Stimulated activated CD4-positive, alpha-beta T cell treated with anti-CD3 and anti-CD28 coated beads, Interleukin-1b, Interleukin-23, amount 100 ng/mL, for 4 hours (primary cell): ENCODE measurements around the gene TJP1.

Source experiments
- DNase-seq, 2 donors: peaks; one replicate each; pipeline ENCODE4 v3.0.0-alpha.2; 2020; ENCODE audit warnings: low read depth in 2 of 2

Gene TJP1

DNA sequence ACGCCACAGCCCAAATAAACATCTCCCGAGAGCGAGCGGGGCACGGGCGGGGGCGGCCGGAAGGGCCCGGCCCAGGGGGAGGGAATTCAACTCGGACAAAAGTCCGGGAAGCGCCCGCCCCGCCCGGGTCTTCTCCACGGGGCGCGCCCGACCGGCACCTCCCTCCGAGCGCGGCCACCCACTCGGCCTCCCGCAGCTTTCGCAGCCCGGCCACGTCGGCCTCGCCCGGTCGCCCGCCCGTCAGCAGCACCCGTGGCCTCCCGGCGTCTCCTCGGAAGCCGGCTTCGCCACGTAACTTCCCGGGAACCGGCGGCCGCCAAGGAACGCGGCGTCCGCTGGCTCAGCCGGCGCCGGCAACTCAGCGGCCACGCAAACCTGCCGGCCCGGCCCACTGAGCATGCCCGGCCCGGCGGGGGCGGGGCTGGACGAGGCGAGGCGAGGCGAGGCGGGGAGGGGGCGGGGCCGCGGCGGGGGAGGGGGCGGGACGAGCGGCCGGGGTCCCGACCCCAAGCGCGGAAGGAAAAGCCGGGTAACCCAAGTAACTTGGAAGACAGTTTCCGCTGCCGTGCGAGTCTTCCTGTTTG lies at the start of gene TJP1:
Gene TJP1, minus strand, starts transcription at position 369 of the 584 bp plus-strand sequence. CDS start 440 bp downstream, outside the sequence.
- DNase-seq = no peak

DNA sequence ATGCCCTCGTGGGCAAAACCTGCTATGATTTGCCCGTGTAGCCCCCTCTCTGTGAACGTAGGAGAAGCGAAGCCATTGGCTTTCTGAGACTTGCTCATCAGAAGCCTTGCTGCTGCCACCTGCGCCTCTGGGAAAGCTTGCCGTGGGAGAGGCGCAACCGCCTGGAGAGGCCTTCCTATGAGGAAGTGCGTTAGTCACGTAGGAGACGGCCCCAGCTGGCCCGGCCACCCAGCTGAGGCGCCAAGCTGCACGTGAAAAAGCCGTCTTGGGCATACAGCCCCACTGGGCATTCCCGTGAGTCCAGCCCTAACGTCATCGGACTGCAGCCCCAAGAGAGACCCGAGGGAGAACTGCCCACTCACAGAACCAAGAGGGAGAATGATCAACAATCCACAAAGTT lies 49.1 kb upstream of the TJP1 start:
- DNase-seq = no peak

DNA sequence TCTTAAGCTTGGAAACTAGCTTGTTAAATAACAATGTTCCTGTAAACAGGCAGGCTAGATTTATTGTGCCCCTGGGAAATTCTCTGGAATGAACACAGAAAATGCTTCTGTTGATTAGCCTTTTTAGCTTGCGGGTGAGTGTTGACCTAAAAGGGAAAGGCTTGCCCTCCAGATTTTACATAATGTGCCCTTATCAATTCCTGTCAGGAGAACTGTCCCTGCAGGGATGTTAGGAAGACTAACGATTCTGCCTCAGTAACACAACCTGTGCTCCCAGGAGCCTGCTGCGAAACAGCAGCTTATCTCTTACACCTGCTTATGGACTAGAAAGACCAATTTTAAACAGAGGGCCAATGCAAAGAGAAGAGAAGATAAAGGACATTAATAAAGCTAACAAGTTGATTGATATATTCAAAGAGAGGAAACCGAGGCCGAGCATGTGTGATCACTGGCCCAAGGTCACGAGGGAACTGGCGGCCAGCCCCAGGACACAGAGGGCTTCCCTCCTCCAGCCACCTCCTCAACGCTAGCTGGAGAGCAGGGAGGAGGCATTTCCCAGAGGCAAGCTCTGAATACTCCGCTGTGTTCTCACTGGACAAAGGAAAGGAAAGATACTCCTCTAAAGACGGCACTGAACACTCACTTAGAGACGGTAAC lies 48.4 kb upstream of the TJP1 start:
- DNase-seq = no peak

DNA sequence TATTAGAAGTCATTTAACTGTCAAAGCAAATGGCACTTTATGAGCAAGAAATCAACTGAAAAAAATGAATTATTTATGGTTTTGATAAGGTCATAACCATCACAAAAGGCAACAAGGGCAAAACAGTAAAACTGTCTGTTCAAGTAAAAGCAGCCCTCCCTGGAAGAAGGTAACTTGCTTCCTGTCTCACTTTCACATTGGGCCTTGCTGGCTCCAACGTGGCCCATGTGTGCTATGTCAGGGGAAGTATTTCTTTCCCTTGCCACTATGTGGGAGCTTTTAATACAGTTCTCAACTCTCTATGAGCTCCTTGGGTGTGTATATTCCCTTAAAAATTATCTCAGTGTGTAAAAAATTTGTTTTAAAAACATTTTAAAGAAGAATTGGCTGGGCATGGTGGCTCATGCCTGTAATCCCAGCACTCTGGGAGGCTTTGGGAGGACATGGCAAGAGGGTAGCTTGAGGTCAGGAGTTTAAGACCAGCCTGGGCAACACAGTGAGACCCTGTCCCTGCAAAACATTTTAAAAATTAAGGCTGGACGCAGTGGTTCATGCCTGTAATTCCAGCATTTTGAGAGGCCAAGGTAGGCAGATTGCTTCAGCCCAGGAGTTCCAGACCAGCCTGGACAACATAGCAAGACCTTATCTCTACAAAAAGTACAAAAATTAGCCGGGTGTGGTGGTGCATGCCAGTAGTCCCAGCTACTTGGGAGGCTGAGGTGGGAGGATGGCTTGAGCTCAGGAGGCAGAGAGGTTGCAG lies 45.2 kb upstream of the TJP1 start:
- no peak for DNase-seq

DNA sequence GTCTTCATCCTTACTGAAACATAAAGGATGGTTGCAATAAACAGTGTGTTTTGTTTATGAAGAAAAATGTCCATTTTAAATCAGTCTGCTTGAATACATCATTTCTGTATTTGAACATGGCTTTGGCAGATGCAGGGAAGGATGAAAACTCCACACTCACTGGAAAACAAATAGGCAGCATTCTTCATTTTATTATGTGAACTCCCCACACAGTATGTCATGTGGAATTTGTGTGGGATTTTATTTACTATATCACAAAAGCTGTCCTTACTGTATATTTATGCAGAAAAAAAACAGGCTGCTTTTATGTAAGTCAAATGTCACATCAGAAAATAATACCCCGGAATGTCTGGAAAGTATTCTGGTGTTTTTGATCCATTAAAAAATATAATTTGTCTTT lies 44.1 kb upstream of the TJP1 start:
- DNase-seq = no peak

DNA sequence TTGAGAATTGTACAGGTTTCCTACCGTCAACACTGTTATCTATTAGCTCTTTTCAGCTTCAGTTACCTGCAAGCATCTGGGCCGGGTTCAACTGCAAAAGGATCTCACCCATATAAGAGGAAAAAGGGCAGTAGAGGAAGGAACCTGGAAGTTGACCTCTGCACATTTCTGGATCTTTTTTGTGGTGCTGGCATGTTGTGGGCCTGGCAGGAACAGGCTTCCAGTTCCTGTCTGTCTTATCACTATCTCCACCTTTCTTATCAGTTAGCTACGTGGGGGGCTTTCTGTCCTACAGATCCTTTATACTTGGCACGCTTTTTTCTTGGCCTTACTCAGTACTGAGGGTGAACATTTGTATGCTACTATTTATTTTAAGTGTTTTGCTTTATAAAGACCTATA lies 42.2 kb upstream of the TJP1 start:
- DNase-seq = no peak

DNA sequence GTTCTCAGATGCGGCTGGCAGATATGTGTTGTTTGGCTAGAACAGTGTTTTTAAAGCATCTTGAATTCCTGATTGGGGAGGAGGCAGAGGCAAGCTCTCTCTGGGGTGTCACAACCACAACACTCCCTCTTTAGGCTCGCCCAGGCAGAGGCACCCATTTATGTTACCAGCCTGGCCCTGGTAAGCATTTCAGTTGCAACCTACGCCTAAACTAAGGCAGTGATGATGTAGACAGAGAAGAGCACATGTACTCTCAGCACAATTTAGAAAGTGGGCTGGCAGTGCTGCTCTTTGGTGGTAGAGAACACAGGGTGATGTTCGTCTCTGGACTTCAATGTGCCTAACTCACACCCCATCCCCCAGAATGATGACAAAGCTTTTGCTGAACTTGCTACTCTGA lies 41.2 kb upstream of the TJP1 start:
- DNase-seq = no peak

DNA sequence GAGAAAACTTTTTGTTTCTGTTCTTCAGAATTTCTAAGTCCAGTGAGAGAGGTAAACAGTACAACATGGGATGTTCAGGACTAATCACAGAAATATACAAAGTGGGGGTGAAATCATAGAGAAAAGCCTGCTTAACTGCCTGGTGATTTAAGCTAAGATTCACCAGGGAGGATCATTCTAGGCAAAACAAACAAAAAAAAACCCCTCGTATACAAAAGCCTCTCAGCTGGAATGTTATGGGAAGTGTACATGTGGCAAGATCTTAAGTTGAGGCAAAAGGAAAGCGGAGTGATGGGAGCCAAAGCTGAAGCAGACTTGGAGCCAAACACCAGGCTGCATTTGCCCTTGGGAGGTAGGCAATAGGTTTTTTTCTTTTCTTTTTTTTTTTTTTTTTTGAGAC lies 40.0 kb upstream of the TJP1 start:
- no peak for DNase-seq

DNA sequence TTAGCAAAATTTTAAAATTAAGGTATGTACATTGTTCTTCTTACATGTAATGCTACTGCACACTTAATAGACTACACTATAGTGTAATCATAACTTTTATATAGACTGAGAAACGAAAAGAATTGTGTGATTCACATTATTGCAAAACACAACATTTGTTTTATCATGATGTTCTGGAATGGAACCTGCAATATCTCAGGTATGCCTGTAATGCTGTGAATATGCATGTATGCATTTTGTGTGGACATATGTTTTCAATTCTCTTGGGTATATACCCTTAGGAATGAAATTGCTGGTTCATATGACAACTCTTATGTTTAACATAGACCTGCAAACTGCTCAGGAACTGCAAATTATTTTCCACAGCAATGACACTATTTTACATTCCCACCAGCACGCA lies 38.6 kb upstream of the TJP1 start:
- DNase-seq = no peak

DNA sequence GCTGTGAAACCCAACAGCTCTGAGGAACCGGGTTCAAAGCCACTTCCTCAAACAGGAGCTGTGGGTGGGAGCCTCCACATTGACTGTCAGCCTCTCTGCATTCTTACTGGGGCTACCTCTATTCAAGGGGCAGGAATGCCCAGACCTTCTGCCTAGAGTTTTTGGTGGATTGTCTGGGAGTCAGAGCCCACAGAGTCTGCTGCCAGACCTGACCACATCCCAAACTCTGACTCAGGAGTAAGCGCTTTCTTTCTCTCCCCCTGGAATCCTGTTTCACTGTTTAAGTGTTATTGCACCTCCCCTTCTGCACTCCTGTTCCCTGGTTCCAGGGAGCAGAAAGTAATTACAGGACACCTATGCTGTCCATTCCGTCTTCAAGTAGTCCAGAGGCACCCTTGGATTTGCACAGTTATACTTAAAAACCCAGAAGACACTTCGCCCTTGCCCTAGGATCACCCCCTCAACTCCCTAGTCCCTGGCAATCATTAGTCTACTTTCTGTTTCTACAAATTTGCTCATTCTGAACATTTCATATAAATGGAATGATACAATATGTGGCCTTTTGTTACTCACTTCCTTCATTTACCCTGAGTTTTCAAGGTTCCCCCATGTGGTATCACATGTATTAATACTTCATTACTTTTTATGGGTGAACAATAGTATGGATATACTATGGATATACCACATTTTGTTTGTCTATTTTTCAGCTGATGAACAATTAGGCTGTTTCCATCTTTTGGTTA lies 37.9 kb upstream of the TJP1 start:
- DNase-seq = no peak

DNA sequence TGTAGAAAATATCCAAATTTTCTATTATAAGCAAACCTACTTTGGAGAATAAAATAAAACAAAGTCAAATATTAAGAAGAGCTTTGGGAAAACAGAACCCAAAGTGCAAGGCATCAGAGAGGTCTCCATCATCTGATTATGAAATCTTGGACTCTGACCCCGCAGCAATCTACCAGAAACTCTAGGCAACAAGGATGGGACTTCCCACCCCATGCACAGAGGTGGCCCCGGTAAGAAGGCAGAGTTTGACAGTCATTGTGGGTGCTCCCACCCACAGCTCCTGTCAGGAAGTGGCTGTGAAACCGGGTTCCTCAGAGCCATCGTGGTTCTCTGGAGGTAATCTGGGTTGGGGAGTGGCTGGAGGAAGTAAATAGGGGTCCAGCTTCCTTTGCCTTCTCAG lies 37.0 kb upstream of the TJP1 start:
- no peak for DNase-seq

DNA sequence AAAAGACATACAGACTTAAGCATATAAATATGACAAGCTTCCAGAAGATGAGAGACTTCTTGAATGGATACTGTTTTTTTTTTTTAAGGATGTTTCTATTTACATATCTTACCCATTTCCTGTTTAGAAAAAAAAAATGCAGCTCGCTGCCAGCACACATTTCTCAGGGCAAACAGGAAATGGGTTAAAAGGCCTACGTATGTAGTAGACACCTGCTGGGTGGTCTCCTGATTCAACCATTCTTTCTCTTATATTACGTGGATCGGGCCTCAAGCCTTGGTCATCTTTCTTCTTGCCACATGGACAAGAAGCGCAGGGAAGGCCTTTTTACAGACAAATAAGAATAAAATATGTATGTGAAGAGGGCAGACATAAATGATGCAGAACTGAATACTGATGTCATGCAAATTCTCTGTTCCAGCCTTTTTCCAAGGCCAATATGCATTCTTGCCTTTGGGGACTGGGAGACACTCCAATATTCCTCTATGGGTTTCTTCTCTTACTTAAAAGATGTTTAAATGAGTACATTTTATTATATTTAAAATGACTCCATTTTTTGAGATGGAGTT lies 35.0 kb upstream of the TJP1 start:
- no peak for DNase-seq

DNA sequence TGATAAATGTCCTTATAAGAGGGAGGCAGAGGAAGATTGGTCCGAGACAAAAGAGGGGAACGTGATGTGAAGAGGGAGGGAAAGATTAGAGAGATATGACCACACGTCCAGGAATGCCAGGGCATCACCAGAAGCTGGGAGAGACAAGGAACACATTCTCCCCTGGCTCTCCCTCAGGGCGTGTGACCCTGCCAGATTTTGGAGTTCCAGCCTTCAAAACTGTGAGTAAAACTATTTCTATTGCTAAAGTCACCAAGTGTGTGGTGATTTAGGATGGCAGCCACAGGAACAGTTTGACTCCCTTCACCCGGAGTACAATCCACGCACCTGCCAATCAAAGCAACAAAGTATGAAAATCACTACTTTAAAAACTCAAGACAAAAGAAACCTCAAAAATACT lies 32.1 kb upstream of the TJP1 start:
- DNase-seq = no peak

DNA sequence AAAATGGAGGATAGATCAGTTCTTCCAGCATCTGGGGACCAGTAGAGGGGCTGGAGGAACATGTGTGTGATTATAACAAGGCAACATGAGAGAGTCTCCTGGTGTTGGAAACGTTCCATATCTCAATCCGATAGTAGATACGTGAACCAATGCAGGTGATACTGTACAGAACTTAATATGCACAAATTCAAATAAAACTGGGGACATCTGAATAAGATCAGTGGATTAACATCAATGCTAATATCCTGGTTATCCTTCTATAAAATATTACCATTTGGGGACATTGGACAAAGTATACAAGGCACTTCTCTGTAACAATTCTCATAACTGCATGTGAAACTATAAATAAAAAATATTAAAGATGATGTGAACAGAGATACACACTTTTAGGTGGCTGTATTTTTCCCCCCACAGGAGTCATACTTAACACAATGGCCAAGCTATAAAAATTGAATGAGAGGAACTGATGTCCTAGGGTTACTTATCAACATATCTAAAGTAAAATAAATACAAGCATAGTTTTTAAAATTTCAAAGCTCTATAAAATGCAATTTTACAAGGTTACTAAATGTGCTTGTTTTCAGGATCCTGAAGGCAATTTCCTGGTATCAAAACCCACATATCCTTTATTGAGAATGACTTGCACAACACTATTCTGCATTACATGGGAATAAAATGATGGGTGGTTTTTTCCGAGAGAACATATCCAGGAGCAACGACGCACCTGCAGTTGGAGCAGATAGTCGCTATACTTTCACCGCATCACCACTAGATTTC lies 31.1 kb upstream of the TJP1 start:
- no peak for DNase-seq

DNA sequence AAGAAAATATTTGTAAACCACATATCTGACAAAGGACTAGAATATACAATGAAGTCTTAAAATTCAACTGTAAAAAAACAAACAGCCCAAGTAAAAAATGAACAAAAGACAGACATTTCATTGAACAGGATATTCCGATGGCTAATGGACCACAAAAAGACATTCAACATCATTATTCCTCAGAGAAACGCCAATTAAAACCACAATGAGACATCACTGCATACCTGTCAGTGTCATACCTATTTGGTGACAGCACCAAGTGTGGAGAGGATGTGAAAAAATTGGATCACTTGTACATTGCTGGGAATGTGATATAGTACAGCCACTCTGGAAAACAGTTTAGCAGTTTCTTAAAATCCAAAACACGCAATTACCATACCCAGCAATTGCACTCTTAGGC lies 29.9 kb upstream of the TJP1 start:
- DNase-seq = no peak

DNA sequence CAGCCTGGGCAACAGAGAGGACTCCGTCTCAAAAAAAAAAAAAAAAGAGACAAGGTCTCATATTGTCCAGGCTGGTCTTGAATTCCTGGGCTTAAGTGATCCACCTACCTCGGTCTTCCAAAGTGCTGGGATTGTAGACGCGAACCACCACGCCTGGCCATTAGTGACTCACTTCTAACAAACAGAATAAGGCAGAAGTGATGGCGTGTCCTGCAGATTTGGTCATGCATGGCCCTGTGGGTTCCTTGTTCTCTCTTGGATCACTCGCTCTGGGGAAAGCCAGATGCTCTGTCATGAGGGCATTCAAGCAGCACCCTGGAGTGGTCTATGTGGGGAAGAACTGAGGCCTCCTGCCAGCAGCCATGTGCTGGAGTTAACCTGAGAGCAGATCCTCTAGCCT lies 27.4 kb upstream of the TJP1 start:
- no peak for DNase-seq

DNA sequence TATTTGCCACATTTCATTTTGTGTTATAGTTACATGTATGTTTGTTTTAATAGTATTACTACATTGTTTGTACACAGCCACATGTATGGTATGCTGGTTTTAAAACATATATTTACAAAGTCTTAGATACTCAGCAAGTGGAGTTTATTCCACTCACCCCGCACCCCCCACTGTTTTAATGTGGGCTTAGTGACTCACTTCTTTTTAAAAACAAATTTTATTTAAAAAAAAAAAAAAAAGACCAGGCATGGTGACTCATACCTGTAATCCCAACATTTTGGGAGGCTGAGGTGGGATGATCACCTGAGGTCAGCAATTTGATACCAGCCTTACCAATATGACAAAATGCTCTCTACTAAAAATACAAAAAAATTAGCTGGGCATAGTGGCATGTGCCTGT lies 26.9 kb upstream of the TJP1 start:
- DNase-seq = no peak

DNA sequence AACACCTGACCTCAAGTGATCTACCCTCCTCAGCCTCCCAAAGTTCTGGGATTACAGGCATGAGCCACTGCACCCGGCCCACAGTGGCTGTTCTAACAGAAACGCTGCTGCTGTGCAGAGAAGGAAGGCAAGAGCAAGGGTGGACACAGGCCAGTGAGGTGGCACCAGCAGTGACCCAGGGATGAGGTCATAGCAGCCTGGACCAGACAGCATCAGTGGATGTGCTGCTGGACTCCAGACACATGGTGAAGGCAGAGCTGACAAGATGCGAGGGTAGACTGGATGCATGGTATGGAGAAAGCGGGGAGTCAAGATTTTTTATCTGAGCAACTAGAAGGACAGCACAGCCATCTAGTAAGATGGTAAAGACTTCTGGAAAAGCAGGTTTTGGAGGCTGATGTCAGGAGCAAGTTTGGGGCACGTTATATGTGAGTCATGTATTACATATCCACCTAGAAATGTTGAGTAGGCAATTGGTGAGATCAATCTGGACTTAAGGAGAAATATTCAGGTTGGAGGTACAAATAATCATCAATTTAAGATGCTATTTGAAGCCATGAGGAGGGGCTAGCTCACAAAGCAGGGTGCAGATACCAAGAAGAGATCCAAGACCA lies 22.1 kb upstream of the TJP1 start:
- DNase-seq = no peak

DNA sequence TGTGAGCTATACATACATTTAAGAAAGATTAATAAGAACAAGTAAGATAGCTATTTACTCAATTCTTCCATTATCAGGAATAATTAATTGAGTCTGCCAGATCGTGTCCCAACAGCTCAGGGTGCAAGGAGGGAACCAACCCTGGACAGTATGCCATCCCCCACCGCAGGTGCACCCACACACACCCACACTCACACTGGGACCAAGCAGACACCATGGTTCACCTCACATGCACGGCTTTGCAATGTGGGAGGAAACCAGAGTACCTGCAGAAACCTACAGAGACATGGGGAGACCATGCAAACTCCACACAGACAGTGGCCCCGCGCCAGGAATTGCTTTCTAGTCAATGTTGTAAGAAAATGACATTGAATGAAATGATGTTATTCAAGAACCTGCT lies 20.0 kb upstream of the TJP1 start:
- no peak for DNase-seq

DNA sequence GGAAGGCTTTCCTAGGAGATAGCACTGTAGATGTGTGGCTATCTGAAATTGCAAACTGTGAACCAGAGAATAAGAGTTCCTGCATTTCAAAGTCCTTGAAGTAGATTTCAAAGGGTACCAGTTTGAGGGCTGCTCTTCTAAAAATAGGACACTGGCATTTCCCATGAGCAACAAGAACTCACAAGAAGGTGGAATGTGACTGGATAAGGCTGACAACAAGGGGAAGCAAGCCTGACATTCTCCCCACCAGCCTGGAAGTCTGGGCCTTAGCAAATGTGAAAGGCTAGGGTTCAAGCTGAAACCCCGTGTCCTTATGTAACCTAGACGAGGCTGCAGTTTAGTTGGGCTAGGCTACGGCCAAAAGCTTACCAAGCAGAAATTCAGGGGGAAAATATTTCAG lies 18.7 kb upstream of the TJP1 start:
- no peak for DNase-seq

DNA sequence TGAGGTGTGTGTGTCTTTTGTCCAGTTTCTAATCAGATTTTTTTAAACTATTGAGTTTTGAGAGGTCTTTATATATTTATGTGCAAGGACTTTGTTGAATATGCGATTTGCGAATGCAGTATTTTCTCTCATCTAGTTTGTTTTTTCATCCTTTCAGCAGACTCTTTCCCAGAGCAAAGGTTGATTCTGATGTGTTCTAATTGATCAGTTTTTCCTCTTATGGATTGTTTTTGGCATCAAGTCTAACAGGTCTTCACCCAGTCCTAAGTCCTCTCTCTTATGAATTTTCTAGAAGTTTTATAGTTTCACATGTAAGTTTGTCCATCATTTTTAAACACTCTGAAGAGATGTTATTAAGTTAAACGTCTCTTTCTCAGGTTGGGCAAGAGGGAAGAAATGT lies 17.8 kb upstream of the TJP1 start:
- DNase-seq = no peak
